ENCODE data around the gene ELL2.
"Not testable (repeated sequence)": the region's sequence is repeated elsewhere in the genome, so short reads cannot be mapped to it uniquely, and the experiment has no call there.

The ELL2 gene

DNA sequence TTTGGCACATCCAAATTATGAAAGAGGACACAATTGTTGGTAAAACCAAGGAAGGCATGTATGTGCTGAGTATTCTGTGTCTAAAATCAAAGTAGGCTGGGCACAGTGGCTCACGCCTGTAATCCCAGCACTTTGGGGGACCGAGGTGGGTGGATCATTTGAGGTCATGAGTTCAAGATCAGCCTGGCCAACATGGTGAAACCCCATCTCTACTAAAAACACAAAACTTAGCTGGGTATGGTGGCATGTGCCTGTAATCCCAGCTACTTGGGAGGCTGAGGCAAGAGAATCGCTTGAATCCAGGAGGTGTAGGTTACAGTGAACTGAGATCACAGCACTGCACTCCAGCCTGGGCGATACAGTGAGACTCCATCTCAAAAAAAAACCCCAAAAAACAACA lies 124.7 kb downstream of the ELL2 start:
- not testable (repeated sequence) for DNase-seq

DNA sequence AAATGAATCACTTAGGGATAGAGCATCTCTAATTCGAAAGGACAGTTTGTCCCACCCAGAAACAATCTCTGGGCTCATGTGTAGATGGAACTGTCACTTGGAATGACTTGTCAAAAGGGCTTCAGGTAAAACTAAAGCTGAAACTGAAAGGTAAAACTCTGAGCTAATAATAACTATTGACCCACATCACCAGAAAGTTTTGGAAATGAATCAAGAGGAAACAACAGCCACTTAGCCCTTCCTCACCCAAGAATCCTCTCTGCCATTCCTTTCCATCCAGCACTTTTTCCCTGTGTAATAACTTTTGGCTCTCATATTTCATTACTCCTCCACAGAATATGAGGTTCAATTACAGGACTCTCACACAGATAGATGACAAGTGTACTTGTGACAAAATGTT lies 125.1 kb downstream of the ELL2 start:
- DNase-seq: no peak

DNA sequence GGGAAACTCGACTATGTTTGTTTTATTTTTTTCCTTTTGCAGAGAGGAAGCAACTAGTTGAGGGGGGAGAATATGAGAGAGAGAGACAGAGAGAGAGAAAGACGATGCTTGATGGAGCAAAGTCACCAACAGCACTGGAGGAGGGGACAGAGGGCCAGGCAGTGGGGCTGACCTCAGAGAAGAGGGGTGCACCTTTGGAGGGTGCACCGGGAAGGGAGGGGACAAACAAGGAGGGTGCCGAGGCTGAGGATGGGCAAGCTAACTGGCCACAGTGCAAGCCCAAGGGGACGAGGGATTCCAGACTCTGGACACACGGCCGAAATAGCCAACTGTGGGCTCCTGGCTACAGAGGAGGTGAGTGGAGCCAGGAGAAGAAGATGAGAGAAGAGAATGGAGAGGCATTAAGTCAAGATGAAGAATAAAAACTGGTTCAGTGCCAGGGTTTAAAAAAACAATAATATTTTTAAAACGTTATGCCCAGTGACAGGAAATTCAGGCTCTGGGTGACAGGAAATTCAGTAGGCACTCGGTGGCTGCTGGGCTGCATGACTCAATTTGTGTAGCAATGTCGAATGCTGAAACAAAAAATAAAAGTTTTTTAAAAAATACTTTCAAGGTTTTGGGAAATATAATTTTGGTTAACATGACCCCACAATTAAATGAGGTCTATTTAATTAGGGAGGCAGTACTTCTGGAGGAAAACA lies 125.8 kb downstream of the ELL2 start:
- DNase-seq: peak; percentile 74
